GM18868 (cell line): Measurements from ENCODE around the gene IARS2.
"Not testable (repeated sequence)": the region's sequence is repeated elsewhere in the genome, so short reads cannot be mapped to it uniquely, and the experiment has no call there.

Experiments
- ATAC-seq: cut with Tn5 transposase; IDR thresholded peaks from one replicate; pipeline ENCODE4 v1.9.1; 2021; ENCODE audit warnings: mild to moderate bottlenecking, moderate library complexity; ENCODE audit not compliant: unreplicated experiment

IARS2 gene

GRCh38 chr1:220160027-220160426 is 66.1 kb downstream of the IARS2 start:
- no peak for ATAC-seq

DNA sequence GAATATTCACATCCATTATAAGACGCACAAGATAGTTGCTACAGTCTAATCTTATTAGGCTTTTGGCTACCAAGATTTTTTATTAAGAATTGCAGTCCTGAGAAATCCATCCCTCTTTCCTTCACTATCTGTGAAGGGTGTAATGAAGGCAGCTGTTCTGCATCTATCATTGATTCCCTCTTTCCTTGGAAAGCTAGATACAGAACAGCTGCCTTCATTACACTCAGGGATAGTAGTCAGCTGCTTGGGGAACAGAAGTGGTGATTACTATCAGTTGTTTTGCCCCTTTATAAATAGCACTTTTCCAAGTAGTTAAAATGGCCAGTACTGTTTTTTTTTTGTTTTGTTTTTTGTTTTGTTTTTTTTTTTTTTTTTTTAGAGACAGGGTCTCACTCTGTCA is 70.2 kb downstream of the IARS2 start:
- no peak for ATAC-seq

DNA sequence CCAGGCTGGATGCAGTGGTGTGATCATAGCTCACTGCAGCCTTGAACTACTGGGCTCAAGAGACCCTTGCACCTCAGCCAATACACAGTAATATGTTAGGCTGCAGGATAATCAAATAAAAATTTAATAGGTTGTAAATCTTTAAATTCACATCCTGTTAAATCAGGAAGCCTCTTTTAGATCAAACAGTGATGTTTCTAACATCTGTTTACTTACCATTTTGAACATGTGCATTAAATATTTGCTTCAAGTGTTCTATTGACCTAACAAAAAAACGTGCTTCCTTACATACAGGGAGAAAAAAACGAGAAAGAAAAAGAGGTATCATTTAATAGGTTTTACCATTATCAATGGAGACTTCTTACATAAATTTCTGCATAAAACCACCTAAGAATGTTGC is 70.6 kb downstream of the IARS2 start:
- ATAC-seq = no peak

DNA sequence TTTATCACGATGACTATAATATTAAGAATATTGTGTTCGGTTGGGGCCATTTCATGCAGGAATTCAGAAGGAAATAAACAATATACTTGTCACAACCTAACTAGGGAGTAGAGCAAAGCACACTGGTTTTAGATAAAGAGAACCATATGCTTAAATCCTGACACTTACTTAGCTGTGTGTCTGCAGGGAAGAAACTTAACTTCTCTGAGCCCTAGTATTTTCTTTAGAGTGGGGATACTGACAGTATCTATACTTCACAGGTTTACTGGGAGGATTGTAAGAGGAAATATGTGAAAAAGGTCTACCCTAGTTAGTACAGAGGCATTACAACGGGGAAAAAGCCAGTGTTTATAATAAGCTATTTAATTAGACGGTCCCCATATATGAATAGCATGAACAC is 72.9 kb downstream of the IARS2 start:
- no peak for ATAC-seq

DNA sequence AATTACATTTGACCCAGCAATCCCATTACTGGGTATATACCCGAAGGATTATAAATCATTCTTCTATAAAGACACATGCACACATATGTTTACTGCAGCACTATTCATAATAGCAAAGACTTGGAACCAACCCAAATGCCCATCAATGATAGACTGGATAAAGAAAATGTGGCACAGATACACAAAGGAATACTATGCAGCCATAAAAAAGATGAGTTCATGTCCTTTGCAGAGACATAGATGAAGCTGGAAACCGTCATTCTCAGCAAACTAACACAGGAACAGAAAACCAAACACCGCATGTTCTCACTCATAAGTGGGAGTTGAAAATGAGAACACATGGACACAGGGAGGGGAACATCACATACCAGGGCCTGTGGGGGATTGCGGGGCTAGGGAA is 76.0 kb downstream of the IARS2 start:
- ATAC-seq = not testable (repeated sequence)

GRCh38 chr1:220170836-220171526 is 77.0 kb downstream of the IARS2 start:
- ATAC-seq = no peak

DNA sequence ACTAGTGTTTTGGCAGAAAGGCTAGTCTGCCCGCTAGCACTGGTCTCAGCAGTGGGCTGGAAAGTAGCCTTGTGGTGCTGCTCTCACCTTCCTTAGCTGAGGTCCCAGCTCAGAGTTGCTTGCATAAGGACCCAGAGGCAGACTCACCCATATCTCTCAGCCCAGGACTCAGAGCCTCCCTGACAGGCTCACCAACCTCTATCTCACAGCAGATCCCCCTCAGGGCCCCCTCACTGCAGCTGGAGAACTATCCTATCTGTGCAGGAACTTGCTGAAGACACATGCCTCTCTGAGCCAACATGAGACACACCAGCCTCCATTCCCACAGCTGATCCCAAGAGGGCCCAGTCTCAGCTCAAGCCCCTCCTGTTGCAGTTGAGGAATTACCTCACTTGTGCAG is 82.6 kb downstream of the IARS2 start:
- ATAC-seq = no peak

DNA sequence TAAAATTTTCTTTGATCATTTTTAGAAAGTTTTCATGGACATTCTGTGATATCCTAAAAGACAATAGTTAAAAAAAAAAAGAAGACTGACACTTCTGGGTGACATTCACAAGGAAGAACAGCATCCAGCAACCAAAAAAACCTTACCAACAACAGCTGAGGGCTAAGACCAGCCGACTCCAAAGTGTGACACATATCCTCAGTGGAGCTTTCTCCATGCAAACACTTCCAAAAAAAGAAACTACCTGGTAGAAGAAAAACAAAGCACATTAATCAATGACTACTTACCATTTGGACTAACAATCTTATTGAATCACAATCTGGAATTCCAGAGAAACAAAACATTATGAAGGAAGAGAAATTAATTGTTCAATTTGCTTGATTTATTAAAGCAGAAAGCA is 88.2 kb downstream of the IARS2 start:
- ATAC-seq = no peak

DNA sequence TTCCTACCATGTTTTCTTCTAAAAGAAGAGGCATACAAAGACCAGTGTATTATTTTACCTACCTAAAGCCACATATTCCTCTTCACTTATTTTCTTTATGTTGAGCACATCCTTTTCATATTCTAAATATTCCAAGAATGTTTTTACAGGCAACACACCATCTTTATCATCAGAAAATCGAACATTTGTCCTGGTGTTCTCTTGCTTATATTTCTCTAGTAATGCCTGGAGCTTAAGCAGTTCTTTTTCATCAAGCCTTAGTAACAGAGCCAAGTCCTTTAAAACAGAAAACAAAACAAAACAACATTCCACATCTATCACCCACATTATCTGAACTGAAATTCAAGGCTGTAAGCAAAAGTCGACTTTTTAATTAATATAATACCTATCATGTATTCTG is 88.7 kb downstream of the IARS2 start:
- ATAC-seq = no peak

DNA sequence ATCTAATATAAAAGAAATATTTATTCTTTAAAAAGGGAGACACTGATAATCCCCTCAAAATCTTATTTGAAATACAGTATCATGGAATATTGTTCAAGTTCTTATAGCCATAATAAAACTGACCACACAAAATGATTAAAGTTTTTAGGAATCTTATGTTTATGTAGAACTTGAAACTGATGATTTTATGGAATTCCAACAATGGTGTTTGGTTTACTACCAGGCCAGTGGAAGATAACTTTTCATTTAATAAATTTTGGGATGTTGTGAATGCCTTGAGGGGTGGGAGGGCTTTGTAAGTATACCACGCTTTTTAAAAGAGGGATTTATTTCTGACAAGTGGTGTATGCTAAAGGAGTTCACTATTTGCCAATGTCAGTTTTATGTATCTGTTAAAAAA is 90.6 kb downstream of the IARS2 start:
- no peak for ATAC-seq

- no peak for ATAC-seq
These were observed 92.8 kb downstream of the IARS2 start for GRCh38 chr1:220186752-220187151.

DNA sequence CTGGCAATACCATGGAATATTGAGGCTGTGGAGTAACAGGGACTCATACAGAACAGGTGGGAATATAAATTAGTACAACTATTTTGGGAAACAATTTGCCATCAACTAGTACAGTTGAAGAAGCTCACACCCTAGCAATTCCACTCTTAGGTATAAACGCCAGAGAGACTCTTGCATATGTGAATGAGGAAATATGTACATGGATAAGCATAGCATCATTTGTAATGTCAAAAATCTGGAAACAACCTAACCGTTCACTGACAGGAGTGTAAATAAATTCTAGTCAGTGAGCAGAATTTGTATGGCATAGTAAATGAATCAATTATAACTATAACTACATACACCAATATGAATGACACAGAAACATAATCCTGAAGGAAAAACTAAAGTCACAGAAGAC is 94.6 kb downstream of the IARS2 start:
- ATAC-seq = no peak

- no peak for ATAC-seq
These were observed 95.9 kb downstream of the IARS2 start for GRCh38 chr1:220189750-220190347.

- ATAC-seq = no peak
These were observed 101.8 kb downstream of the IARS2 start for GRCh38 chr1:220195701-220196100.
